C4-2B (cell line): ENCODE data around the gene LCA5L.

ENCODE experiments used
- ZFX ChIP-seq: fragments of 450-650 bp; IDR thresholded peaks from 2 replicates; pipeline ENCODE4 v1.6.1; 2017
- TF ChIP-seq, protein P1 (sequence below): fragments of 450-650 bp; conservative IDR thresholded peaks from 2 replicates; pipeline ENCODE4 v1.5.1; 2017; ENCODE audit warnings: mild to moderate bottlenecking

DNA sequence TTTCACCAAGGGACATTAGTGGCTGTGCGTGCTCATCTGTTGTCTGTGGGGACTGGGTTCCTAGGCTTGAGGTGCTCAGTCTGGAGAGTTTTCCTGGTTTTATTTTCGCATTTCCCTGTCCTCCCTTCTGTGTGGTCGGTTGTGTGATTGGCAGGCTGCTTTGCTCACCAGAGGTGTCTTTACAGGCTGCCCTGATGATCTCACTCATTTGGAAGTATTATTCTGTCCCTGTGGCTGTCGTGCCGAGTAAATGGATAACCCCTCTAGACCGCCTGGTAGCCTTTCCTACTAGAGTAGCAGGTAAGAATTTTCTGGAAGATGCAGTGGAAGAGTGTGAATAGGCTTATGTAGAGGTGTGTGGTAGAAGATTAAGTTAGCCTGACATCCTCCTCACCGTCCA, 52.6 kb downstream of the LCA5L start:
- TF ChIP-seq, protein P1, sequence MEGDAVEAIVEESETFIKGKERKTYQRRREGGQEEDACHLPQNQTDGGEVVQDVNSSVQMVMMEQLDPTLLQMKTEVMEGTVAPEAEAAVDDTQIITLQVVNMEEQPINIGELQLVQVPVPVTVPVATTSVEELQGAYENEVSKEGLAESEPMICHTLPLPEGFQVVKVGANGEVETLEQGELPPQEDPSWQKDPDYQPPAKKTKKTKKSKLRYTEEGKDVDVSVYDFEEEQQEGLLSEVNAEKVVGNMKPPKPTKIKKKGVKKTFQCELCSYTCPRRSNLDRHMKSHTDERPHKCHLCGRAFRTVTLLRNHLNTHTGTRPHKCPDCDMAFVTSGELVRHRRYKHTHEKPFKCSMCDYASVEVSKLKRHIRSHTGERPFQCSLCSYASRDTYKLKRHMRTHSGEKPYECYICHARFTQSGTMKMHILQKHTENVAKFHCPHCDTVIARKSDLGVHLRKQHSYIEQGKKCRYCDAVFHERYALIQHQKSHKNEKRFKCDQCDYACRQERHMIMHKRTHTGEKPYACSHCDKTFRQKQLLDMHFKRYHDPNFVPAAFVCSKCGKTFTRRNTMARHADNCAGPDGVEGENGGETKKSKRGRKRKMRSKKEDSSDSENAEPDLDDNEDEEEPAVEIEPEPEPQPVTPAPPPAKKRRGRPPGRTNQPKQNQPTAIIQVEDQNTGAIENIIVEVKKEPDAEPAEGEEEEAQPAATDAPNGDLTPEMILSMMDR = no peak
- no peak for TF ChIP-seq ZFX
